Activated CD8-positive, alpha-beta memory T cell treated with anti-CD3 and anti-CD28 coated beads for 1 hour (primary cell): ENCODE measurements around the gene TMPRSS2.

ENCODE experiments used
- DNase-seq, 2 donors: peaks; one replicate each; pipeline ENCODE4 v3.0.0-alpha.2; 2020; ENCODE audit warnings: low read depth in 1 of 2; ENCODE audit errors: extremely low read depth in 1 of 2

The TMPRSS2 gene

DNA sequence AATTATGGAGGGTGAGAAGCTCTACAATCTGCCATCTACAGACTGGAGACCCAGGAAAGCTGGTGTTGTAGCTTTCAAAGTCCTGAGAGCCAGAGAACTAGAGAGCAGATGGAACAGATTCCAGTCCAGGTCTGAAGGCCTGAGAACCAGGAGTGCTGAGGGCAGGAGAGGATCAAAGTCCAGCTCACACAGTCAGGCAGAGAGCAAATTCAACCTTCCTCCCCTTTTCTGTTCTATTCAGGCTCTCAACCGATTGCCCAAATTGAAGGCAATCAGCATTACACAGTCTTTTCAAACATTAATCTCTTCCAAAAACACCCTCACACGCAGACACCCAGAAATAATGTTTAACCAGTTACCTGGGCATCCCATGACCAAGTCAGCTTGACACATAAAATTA is 2.5 kb upstream of the TMPRSS2 start:
- DNase-seq: no peak

GRCh38 chr21:41509733-41510132 is 1.8 kb upstream of the TMPRSS2 start:
- DNase-seq: no peak

GRCh38 chr21:41509145-41509496 is 1.2 kb upstream of the TMPRSS2 start:
- no peak for DNase-seq

DNA sequence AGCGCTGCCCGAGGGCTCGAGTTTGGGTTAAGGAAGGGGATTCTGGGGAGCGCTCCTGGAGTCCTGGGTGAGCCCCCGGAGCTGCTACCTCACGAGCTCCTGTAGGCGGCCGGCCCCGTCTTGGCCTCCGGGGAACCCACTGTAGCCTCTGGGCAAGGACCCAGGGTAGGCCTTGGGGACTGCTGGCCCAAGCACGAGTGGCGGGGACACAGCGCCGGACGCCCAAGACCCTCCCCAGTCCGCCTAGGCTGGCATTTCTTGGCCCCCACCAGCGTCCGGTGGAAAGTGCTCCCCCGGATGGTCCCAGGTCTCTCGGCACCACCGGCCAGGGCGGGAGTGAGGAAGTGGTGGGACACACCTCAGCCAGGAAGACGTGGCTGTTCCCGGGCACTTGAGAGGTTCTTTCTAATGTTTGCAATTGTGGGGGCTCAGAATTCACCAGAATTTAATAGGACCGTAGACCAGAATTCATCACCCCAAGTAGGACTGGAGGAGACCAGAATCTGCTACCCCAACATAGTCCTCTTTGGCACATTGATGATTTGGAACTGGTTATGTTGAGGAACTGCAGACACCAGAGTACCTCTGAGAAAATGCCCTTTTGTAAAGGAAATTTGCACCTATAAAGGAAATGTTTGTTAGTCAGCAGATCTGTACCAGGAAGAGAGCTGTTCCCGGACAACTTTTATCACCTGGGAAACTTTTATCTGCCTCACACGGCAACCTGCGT is 622 bp upstream of the TMPRSS2 start:
- DNase-seq: no peak

GRCh38 chr21:41506611-41507520 is 1.1 kb downstream of the TMPRSS2 start:
- DNase-seq: no peak

GRCh38 chr21:41506005-41506594 is 1.9 kb downstream of the TMPRSS2 start:
- no peak for DNase-seq

GRCh38 chr21:41504030-41504429 is 3.9 kb downstream of the TMPRSS2 start:
- DNase-seq: no peak

DNA sequence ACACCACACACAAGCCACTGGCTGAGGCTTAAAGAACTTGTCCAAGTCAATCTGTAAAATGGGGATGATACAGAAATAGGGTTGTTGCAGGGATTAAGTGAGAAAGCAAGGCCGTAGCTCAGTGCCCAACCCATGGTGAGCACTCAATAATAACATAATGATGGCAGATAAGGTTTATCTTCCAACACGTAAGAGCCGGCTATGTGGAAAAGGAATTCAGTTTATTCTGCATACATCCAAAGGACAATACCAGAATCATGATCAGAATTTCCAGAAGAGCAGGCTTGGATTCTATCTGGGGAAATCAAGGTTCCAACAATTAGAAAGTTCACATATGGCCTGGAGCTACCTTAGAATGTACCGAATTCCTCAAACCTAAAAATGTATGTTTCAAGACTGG is 4.6 kb downstream of the TMPRSS2 start:
- DNase-seq: no peak

GRCh38 chr21:41501919-41502318 is 6.0 kb downstream of the TMPRSS2 start:
- DNase-seq: no peak

DNA sequence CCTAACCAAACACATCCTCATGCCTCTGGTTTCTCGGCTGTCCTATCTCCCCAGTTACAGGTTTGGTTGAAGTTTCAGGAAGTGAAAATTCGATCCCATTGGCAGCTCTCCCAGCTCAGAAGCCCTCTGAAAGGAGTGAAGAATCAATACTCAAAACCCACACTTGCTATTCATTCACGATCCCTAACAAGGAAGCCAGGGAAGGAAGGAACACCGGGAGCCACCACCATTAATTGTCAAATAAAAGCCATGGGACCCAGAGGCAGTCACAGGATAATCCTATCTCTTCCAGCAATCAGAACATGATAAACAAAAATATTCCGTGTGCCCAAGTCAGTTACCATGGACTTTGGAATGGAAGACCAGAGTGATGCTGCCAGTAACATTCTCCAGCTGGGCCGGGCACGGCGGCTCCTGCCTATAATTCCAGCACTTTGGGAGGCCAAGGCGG is 7.0 kb downstream of the TMPRSS2 start:
- no peak for DNase-seq

- no peak for DNase-seq
Observed at GRCh38 chr21:41500363-41500762, 7.6 kb downstream of the TMPRSS2 start.

DNA sequence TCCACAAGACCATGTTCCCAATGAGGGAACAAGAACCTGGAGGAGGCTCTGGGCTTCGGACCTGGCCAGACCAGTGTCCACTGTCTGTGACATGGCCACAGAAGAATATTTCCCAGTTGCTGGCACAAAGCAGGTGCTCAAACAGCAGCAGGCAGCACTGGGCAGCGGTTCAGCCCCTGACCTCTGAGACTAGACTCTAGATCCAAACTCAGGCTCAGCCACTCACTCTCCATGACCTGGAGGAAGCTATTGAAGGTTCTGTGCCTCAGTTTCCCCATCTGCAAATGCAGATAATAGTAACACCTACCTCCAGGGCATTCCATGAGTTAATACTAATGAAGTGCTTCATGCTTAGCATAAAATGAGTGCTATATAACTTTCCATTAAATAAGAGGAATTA is 8.0 kb downstream of the TMPRSS2 start:
- DNase-seq: no peak

DNA sequence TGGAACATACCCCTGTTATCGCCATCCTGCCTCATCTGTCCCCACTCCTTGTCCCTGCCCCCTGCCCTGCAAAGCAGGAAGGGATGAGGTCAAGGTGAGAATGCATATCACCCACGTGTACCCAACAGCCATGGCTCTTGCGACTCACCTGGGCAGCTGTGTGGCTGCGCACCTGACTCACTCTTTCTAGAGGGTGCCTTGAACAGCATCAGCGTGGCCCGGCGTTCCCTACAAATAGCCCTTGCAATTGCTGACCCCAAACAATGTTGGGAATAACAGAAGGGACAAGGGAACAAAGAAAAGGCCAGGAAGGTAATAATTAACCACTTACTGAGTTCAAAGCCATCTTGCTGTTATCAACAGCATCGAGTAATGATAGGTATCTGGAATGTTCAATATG is 10.2 kb downstream of the TMPRSS2 start:
- DNase-seq: no peak

- no peak for DNase-seq
Observed at GRCh38 chr21:41497008-41497407, 10.9 kb downstream of the TMPRSS2 start.

DNA sequence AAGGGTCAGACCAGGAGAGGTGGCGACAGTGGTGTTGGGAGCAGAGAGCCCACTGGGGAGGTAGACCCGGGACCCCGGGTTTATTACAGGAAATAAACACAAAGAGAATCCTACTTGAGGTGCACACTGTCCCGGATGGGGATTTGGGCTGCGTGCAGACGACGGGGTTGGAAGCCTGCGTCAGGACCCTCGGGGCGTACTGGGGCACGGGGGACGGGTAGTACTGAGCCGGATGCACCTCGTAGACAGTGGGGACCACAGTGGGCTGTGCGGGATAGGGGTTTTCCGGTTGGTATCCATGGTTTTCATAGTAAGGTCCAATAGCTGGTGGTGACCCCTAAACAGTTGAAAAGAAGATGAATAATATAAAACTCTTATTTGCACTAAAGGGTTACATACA is 13.7 kb downstream of the TMPRSS2 start:
- no peak for DNase-seq

GRCh38 chr21:41491412-41491811 is 16.5 kb downstream of the TMPRSS2 start:
- DNase-seq: no peak

- no peak for DNase-seq
Observed at GRCh38 chr21:41490330-41490729, 17.6 kb downstream of the TMPRSS2 start.

GRCh38 chr21:41489329-41489728 is 18.6 kb downstream of the TMPRSS2 start:
- DNase-seq: no peak

DNA sequence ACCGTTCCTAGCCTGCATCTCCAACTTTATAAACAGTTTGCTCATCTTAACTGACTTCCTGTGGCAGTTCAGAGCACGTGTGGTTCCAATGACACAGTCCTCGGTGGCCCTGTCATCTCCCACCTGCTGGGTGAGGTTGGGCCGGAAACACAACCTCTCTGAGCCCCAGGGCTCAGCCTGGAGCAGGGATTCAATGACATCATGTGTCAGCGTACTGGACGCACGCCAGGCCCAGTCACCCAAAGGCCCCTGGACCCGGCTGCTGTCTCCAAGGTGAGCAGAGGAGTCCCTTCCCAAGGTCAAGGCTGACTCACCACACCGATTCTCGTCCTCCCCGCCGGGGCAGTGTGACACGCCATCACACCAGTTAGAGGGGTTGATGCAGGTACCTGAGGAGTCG is 19.9 kb downstream of the TMPRSS2 start:
- no peak for DNase-seq

DNA sequence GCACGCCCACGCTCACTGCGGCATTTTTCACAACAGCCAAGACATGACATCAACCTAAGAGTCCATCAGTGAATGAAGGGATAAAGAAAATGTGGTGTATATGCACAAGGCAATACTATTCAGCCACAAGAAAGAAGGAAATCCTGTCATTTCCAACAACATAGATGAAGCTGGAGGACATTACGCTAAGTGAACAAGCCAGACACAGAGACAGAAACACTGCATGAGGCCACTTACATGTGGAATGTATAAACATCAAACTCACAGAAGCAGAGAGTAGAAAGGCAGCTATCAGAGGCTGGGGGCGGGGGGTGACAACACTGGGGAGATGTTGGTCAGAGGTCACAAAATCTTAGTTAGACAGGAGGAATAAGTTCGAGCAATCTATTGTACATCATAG is 20.9 kb downstream of the TMPRSS2 start:
- no peak for DNase-seq

- no peak for DNase-seq
Observed at GRCh38 chr21:41483973-41484372, 24.0 kb downstream of the TMPRSS2 start.

- DNase-seq: no peak
Observed at GRCh38 chr21:41483415-41483814, 24.5 kb downstream of the TMPRSS2 start.
